Measurements from ENCODE around the gene KLF9.

DNA sequence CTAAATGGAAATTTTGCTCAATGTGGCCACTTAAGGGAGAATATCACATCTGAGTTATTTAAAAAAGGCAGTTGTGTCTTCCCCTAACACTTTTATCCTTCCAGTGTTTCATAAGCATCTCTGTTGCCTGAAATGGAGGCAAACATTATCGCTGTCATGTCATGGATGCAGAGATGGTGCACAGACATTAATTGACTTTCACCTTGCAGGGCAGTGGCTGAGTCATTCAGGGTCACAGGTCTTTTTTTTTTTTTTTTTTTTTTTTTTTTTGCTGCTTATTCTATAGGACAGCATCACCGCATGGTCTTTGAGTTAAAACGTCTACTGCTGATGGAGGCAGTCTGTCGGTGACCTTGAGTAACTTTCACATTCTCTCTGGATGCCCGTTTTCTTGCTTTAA is 36.3 kb upstream of the KLF9 start:
- TF ChIP-seq, protein P1, sequence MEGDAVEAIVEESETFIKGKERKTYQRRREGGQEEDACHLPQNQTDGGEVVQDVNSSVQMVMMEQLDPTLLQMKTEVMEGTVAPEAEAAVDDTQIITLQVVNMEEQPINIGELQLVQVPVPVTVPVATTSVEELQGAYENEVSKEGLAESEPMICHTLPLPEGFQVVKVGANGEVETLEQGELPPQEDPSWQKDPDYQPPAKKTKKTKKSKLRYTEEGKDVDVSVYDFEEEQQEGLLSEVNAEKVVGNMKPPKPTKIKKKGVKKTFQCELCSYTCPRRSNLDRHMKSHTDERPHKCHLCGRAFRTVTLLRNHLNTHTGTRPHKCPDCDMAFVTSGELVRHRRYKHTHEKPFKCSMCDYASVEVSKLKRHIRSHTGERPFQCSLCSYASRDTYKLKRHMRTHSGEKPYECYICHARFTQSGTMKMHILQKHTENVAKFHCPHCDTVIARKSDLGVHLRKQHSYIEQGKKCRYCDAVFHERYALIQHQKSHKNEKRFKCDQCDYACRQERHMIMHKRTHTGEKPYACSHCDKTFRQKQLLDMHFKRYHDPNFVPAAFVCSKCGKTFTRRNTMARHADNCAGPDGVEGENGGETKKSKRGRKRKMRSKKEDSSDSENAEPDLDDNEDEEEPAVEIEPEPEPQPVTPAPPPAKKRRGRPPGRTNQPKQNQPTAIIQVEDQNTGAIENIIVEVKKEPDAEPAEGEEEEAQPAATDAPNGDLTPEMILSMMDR (IDR thresholded peaks at IDR 0.05), result no peak
- no peak for TF ChIP-seq POLR2A (IDR thresholded peaks at IDR 0.05)
